Breast epithelium (tissue), 4 donors: ENCODE measurements around the gene RRM1. TPM values are rescaled to one million over a fixed set of nuclear protein-coding genes. Genes with fewer than 3 reads are reported as not detected.

Experiments used
- DNase-seq, 2 donors: peaks; one replicate each; pipeline ENCODE4 v3.0.0-alpha.2; 2019; ENCODE audit warnings: low spot score in 2 of 2
- H3K27ac ChIP-seq, 2 donors: fragments of 200-600 bp; sonication (generic) in 1 of 2; one replicate each; pipeline ENCODE4 v1.5.1; 2016 to 2019; ENCODE audit warnings: mild to moderate bottlenecking in 1 of 2
- H3K27me3 ChIP-seq, 2 donors: fragments of 200-600 bp; sonication (generic) in 1 of 2; one replicate each; pipeline versions ENCODE4 v1.5.1 to v1.6.0; 2017 to 2019; ENCODE audit warnings: control low read depth in 1 of 2, mild to moderate bottlenecking in 1 of 2
- H3K36me3 ChIP-seq: fragments of 200-600 bp; one replicate; pipeline ENCODE4 v1.5.1; 2019
- H3K4me1 ChIP-seq, 2 donors: fragments of 200-600 bp; sonication (generic); one replicate each; pipeline ENCODE4 v1.5.1; 2016 to 2019; ENCODE audit warnings: control low read depth in 1 of 2
- H3K4me3 ChIP-seq, 3 donors: fragments of 200-600 bp; sonication (generic); 1 replicate in 2 of 3; 2 replicates in 1 of 3; pipeline ENCODE4 v1.5.1; 2016 to 2019; ENCODE audit warnings: mild to moderate bottlenecking in 3 of 3, moderate library complexity in 2 of 3
- H3K9me3 ChIP-seq, 2 donors: fragments of 200-600 bp; sonication (generic) in 1 of 2; one replicate each; pipeline ENCODE4 v1.5.1; 2016 to 2019; ENCODE audit warnings: control low read depth in 1 of 2
- CTCF ChIP-seq, 3 donors: fragments of 450-650 bp; IDR thresholded peaks; one replicate each; pipeline ENCODE4 v1.5.1; 2016 to 2017; ENCODE audit warnings: antibody characterized with exemption in 3 of 3, mild to moderate bottlenecking in 3 of 3, moderate library complexity in 3 of 3
- POLR2A ChIP-seq: fragments of 450-650 bp; IDR thresholded peaks from one replicate; pipeline ENCODE4 v1.6.1; 2016; ENCODE audit warnings: antibody characterized with exemption, mild to moderate bottlenecking, moderate library complexity
- POLR2AphosphoS5 ChIP-seq, 3 donors: sonication (generic); formaldehyde crosslinking; IDR thresholded peaks; one replicate each; pipeline ENCODE4 v1.6.1; 2017; ENCODE audit warnings: antibody characterized with exemption in 3 of 3
- intact Hi-C: fragments of 100-400 bp; cut with DNase I; formaldehyde crosslinking; loops from one replicate; pipeline ENCODE4 v1.15.1; 2023; ENCODE audit warnings: low total_unique reads
- total RNA-seq, 3 donors: library from RNA; depleted of rRNA; stranded (reverse); fragments of >200 nt; gene quantifications; one replicate each; pipeline ENCODE4 v1.1.0, GENCODE V29; 2016

The RRM1 gene
- total RNA-seq, 3 donors from 2014 or later: 35.7 to 52.0 (median 52.0) TPM

- no peaks in the 10 kb centered on the region for H3K27me3 ChIP-seq
Observed at GRCh38 chr11:4178813-4179662, 84.4 kb downstream of the RRM1 start.

GRCh38 chr11:4180441-4181183, 86.0 kb downstream of the RRM1 start:
- intact Hi-C loops: no loop called here

More at GRCh38 chr11:4178813-4179662, 84.4 kb downstream of the RRM1 start:
- DNase-seq: no peak
- H3K4me3 ChIP-seq: no peak overlapping the region
- no peaks in the 10 kb centered on the region for H3K36me3 ChIP-seq
- TF ChIP-seq CTCF (IDR thresholded peaks at IDR 0.05) (no peak), POLR2AphosphoS5 (IDR thresholded peaks at IDR 0.05) (no peak), POLR2A (no peak)
- no peaks in the 10 kb centered on the region for H3K4me1 ChIP-seq
- intact Hi-C loops: no loop called here
- H3K27ac ChIP-seq: no peak overlapping the region
- H3K9me3 ChIP-seq: no peaks in the 10 kb centered on the region

GRCh38 chr11:4181782-4182721, 87.5 kb downstream of the RRM1 start:
- no peak for TF ChIP-seq POLR2A
- TF ChIP-seq CTCF (IDR thresholded peaks at IDR 0.05): peak in 2 of 3 donors; percentile 39 to 42

More at GRCh38 chr11:4180441-4181183, 86.0 kb downstream of the RRM1 start:
- no peaks in the 10 kb centered on the region for H3K4me1 ChIP-seq
- H3K4me3 ChIP-seq: no peak overlapping the region
- TF ChIP-seq POLR2A (no peak), POLR2AphosphoS5 (IDR thresholded peaks at IDR 0.05) (no peak), CTCF (IDR thresholded peaks at IDR 0.05) (no peak)
- H3K36me3 ChIP-seq: no peaks in the 10 kb centered on the region
- peak in 1 of 2 donors; percentile 2 for DNase-seq
- H3K27me3 ChIP-seq: no peaks in the 10 kb centered on the region
- no peaks in the 10 kb centered on the region for H3K9me3 ChIP-seq
- no peak overlapping the region for H3K27ac ChIP-seq

GRCh38 chr11:4183410-4184057, 88.9 kb downstream of the RRM1 start:
- Histone ChIP-seq H3K9me3 (no peaks in the 10 kb centered on the region), H3K27me3 (no peaks in the 10 kb centered on the region), H3K4me1 (no peaks in the 10 kb centered on the region), H3K36me3 (no peaks in the 10 kb centered on the region), H3K4me3 (no peak overlapping the region), H3K27ac (no peak overlapping the region)
- DNase-seq: no peak
- no peak for TF ChIP-seq POLR2A
- no peak for TF ChIP-seq CTCF (IDR thresholded peaks at IDR 0.05)
- TF ChIP-seq POLR2AphosphoS5 (IDR thresholded peaks at IDR 0.05): no peak
- intact Hi-C loops: no loop called here

More at GRCh38 chr11:4181782-4182721, 87.5 kb downstream of the RRM1 start:
- Histone ChIP-seq H3K27me3 (no peaks in the 10 kb centered on the region), H3K36me3 (no peaks in the 10 kb centered on the region), H3K9me3 (no peaks in the 10 kb centered on the region), H3K4me1 (no peaks in the 10 kb centered on the region), H3K27ac (no peak overlapping the region), H3K4me3 (no peak overlapping the region)
- intact Hi-C loops: no loop called here
- DNase-seq: peak in 1 of 2 donors; percentile 16
